GM19043 (cell line): ENCODE results near the gene TRPC4.

ENCODE experiments used
- ATAC-seq: cut with Tn5 transposase; IDR thresholded peaks from one replicate; pipeline ENCODE4 v1.9.1; 2021; ENCODE audit warnings: low read depth; ENCODE audit not compliant: unreplicated experiment

TRPC4 gene

DNA sequence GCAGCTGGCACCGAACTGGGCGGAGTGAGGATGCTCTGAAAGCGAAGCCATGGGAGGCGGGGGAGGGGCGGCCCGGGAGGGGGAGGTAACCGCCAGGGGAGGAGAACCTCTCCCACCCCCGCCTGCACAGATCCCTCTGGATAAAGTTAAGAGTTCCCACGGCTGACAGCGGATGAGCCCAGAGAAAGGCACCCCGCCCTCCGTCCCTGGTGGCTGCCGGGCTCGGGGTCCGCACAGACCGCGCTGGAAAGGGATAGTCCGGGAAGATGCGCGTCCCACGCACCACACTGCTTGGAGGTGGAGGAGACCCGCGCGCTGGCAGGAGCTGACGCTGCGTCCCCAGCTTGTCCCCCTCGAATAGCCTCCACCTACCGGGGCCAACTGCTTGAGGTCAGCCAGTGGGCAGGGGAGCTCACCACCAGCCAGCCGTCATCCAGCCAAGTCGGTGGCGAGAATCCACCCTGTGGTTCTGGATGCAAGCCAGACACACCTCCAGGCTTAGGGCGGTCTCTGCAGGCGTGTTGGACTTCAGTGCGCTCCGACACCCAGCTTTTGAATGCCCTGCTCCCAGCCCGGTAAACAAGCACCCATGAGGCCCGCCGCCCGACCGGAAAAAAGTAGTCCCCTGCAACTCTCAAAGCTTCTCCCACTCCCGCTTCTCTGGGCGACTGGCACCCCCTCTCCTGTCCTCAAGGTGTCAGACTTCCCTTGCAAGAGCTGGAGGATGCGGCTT, at the start of gene TRPC4:
Gene TRPC4, minus strand, starts transcription at position 17 of the 733 bp plus-strand sequence. CDS start 86,439 bp downstream, outside the sequence.
- no peak for ATAC-seq

- ATAC-seq: no peak
Measured at GRCh38 chr13:37918751-37919150, 49.2 kb upstream of the TRPC4 start.

DNA sequence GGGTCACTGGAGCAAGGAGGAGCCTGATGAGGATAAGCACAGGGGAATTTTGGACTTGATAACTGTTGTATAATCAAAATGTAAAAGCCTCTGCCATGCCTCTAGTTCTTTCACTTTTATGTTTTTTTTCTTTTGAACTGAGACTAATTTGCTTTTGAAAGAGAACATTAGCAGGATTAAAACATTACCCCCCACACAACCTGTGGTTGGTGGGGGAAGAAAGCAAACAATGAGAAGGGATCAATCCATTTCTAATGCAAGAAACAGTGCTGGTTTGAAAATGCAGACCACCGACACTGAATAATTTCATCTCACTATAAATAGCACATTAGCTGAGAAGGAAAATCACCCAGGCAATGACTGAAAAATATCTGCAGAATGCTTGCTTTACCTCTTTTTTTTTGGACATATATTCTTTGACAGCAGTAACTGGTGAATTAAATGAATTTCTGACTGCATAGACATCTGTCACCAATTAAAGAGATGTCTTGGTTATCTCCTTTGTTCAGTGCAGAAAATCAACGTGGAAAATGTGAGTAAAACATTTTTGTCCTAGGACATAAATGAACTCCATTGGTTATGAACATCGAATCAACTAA, 48.6 kb upstream of the TRPC4 start:
- no peak for ATAC-seq

- no peak for ATAC-seq
Measured at GRCh38 chr13:37914781-37915391, 45.3 kb upstream of the TRPC4 start.

DNA sequence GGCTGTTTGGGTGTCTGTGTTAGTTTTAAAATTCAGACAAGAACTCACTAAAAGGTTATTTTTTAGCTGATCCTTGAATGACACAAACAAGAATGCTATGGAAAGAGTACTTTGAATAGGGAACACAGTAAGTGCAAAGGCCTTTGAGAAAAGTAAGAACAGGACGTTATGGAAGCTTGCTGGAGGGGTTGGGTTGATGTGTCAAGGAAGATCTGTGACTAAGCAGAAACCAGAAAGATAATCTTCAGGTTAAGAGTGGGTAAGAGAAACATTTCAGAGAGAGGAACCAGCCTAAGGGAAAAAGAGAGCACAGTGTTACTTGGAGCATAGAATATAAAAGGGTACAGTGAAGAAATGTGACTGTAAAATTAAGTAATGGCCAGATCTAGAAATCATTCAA, 41.2 kb upstream of the TRPC4 start:
- ATAC-seq: no peak

DNA sequence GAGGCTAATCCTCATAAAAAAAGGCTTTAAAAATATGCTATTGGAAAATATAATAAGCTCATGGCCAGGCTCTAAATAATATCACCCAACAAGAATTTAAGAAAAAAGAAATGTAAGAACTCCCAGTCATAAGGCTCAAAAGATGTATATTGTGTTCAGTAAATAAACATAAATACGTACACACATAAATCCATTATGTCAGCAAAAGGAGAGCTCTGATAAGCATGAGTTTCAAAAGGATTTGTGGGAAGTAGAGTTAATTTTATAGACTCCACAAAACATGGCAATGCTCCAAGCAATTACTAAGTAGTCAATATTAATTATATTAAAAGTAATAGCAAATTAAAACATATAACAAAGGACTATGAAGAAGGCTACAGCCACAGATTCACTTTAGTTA, 37.3 kb upstream of the TRPC4 start:
- ATAC-seq: no peak

DNA sequence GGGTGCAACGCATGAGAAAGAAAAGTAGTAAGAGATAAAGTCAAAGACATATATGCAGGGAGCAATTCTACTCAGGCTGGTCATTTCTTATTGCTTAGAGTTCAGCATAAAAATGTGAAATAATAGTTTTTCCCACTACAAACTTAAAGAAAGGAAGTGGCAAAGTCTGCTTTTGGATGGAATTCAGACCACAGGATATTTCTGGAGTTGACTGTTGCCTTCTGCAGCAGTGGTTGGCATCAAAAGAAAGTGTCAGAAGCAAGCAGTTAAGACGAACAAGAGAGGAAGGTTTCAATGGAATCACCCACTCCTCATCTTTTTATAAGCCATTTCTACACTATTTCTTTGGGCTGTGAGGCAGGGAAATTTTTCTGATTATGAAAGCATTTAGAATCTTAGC, 36.2 kb upstream of the TRPC4 start:
- no peak for ATAC-seq

- no peak for ATAC-seq
Measured at GRCh38 chr13:37899753-37900152, 30.2 kb upstream of the TRPC4 start.

GRCh38 chr13:37893321-37893720, 23.7 kb upstream of the TRPC4 start:
- ATAC-seq: no peak

GRCh38 chr13:37889820-37890219, 20.2 kb upstream of the TRPC4 start:
- ATAC-seq: no peak

- no peak for ATAC-seq
Measured at GRCh38 chr13:37889102-37889501, 19.5 kb upstream of the TRPC4 start.

DNA sequence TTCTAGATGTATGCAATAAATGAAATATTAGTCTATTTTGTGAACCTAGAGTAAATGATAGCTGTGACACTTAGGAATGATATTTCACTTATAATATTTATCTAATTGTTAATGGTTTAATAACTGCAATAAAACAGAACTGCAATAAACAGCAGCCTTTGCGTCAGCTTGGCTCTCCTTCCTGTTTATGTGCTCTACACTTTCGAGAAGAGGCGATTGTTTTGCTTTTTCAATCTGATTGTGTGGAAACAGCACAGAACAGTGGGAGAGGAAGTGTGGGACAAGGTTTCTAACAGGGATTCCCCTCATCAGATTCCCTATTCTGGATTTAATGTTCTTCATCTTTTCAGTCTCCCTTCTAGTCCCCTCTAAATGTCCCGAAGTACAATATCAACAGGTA, 17.3 kb upstream of the TRPC4 start:
- no peak for ATAC-seq

DNA sequence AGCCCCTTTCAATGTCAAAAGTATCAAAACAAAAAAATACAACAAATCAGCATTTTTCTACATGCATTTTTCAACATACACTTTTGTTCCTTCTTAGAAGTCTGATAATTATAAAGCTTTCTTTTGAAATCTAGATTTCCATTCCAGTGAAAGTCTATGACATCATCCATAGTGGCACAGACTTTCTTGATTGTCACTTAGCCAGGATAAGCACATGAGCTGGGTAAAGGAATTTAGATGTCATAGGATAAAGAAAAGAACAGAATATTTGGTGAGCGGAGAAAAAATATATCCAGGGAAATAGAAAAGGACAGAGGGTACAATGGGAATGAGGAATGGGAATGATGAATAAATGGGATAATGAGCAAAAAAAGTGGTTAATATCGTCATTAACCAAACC, 15.1 kb upstream of the TRPC4 start:
- ATAC-seq: no peak

- no peak for ATAC-seq
Measured at GRCh38 chr13:37884026-37884425, 14.5 kb upstream of the TRPC4 start.

DNA sequence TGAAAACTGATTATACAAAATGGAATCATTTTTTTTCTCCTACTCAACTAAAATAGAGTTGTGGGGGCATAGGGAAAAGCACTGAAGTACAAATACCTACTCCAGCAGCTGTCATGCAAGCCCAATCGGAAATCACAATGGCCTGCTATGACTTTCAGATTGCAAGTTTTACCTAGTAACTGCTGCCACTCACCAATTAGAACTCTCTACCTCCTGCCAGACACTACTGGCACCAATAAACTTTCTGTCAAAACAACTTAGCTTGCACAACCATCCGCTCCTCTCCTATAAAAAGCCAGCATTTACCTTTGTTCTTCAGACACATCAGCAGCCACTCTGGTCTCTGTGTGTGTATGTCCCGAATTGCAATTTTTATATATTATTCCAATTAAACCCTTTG, 9.3 kb upstream of the TRPC4 start:
- ATAC-seq: no peak

DNA sequence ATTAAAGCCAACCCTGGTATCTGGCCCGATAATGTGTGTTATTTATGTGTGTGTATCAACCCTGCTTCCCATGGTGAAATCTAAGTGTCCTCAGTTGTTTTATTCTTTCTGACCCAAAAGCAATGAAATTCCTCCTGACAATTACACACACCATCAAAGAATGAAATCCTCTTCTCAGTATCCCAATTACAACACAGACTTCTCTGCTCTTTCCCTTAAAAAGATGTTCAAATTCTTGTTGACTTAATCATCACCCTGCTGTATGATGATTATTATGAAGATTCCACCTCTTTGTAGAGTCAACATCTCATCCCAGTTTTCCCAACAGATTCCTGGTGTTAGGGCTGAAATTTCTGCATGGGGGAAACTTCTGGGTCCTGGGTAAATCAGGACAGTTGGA, 8.9 kb upstream of the TRPC4 start:
- ATAC-seq: no peak

- ATAC-seq: no peak
Measured at GRCh38 chr13:37870895-37871550, 1.5 kb upstream of the TRPC4 start.

DNA sequence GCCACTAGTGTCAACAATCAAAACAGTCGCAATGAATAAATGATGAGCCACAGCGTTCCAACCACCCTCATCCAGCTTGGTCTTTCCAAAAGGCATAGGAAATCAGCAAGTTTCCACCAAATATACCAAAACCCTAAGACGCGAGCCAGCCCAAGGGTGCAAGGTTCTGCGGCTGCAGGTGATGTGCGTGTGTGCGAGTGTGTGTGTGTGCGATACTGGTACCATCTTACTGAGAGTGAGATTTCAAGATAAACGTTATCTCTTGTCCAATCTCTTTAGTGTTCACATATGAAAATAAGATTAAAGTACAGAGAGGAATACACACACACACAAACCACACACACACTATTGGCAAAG, 895 bp upstream of the TRPC4 start:
- ATAC-seq: no peak

DNA sequence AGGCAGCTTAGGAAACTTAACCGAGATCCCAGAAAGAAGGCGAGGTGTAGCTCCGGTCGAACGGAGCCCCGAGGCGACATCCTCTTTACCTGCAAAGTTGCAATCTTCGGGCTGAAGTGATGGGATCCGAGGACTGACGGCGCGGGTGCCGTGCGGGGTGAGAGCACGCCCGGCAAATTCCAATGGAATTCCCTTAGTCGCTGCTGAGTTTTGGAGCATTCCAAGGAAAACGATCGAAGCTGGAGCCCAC, 141 bp downstream of the TRPC4 start:
- ATAC-seq: no peak

- ATAC-seq: no peak
Measured at GRCh38 chr13:37868691-37869505, 674 bp downstream of the TRPC4 start.

GRCh38 chr13:37863708-37864107, 5.9 kb downstream of the TRPC4 start:
- ATAC-seq: no peak
